Mucosa of descending colon (tissue), 3 donors: ENCODE results near the gene ATP5F1D. TPM values are rescaled to one million over a fixed set of nuclear protein-coding genes. Genes with fewer than 3 reads are reported as not detected.
A peak's percentile ranks its signal among the peaks of the same experiment; 100 is the strongest.

ENCODE experiments used
- ATAC-seq: fragments of 200-7000 bp; cut with Tn5 transposase; one replicate; pipeline ENCODE4 v1.9.1; 2020; ENCODE audit warnings: mild to moderate bottlenecking, moderate library complexity
- DNase-seq, 3 donors: peaks; one replicate each; pipeline ENCODE4 v3.0.0-alpha.2; 2020
- H3K36me3 ChIP-seq: fragments of 200-600 bp; one replicate; pipeline ENCODE4 v1.8.0; 2021; ENCODE audit warnings: low read depth, mild to moderate bottlenecking
- H3K4me1 ChIP-seq: fragments of 200-600 bp; one replicate; pipeline ENCODE4 v1.8.0; 2021; ENCODE audit warnings: low read depth, mild to moderate bottlenecking
- H3K4me3 ChIP-seq: fragments of 200-600 bp; one replicate; pipeline ENCODE4 v1.8.0; 2021; ENCODE audit warnings: mild to moderate bottlenecking
- H3K9me3 ChIP-seq: fragments of 200-600 bp; one replicate; pipeline ENCODE4 v1.8.0; 2021; ENCODE audit warnings: mild to moderate bottlenecking
- intact Hi-C, 2 donors: fragments of 100-400 bp; cut with DNase I in 1 of 2; cut with micrococcal nuclease in 1 of 2; formaldehyde crosslinking; loops; one replicate each; pipeline versions ENCODE4 v1.11.0 to v1.11.1; 2022; cut with DNase I, micrococcal nuclease
- total RNA-seq, 3 donors: library from RNA; stranded (reverse); fragmentation: NEBNext Ultra II Directional in 2 of 3; extraction: Animal tissue kit (Norgen Biotek cat#: 25700) in 2 of 3; gene quantifications; one replicate each; pipeline versions ENCODE4 v1.2.1 to v1.2.4, GENCODE V29; 2021 to 2023
- TF ChIP-seq, protein P1 (sequence below): fragments of 200-600 bp; IDR thresholded peaks from one replicate; pipeline ENCODE4 v1.8.0; 2022; ENCODE audit warnings: antibody characterized with exemption, mild to moderate bottlenecking
- donor health status: DM: no; HTN: no; CAD: no; lungs with moderate emphysema.
- donor health status: DM: no; HTN: no; CAD: no.
- donor health status: DM: no; HTN: yes; CAD: no.

Gene ATP5F1D
- total RNA-seq, 3 donors from 2014 or later = 302 to 391 (median 378) TPM

GRCh38 chr19:1234051-1234954 lies 7.2 kb upstream of the ATP5F1D start:
- peak; percentile 15 for ATAC-seq
- H3K36me3 ChIP-seq = no peaks in the 10 kb centered on the region
- no peak for DNase-seq
- H3K9me3 ChIP-seq = no peaks in the 10 kb centered on the region
- intact Hi-C loops = no loop called here
- TF ChIP-seq, protein P1, sequence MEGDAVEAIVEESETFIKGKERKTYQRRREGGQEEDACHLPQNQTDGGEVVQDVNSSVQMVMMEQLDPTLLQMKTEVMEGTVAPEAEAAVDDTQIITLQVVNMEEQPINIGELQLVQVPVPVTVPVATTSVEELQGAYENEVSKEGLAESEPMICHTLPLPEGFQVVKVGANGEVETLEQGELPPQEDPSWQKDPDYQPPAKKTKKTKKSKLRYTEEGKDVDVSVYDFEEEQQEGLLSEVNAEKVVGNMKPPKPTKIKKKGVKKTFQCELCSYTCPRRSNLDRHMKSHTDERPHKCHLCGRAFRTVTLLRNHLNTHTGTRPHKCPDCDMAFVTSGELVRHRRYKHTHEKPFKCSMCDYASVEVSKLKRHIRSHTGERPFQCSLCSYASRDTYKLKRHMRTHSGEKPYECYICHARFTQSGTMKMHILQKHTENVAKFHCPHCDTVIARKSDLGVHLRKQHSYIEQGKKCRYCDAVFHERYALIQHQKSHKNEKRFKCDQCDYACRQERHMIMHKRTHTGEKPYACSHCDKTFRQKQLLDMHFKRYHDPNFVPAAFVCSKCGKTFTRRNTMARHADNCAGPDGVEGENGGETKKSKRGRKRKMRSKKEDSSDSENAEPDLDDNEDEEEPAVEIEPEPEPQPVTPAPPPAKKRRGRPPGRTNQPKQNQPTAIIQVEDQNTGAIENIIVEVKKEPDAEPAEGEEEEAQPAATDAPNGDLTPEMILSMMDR = no peak
- no peak overlapping the region for H3K4me3 ChIP-seq
- H3K4me1 ChIP-seq = peaks cover 27% of the 10 kb centered on the region

GRCh38 chr19:1234955-1235380 lies 6.6 kb upstream of the ATP5F1D start:
- intact Hi-C loops = no loop called here
- Histone ChIP-seq H3K9me3 (no peaks in the 10 kb centered on the region), H3K4me1 (peaks cover 27% of the 10 kb centered on the region), H3K4me3 (no peak overlapping the region), H3K36me3 (no peaks in the 10 kb centered on the region)
- TF ChIP-seq, protein P1 = no peak
- no peak for ATAC-seq
- DNase-seq = no peak

DNA sequence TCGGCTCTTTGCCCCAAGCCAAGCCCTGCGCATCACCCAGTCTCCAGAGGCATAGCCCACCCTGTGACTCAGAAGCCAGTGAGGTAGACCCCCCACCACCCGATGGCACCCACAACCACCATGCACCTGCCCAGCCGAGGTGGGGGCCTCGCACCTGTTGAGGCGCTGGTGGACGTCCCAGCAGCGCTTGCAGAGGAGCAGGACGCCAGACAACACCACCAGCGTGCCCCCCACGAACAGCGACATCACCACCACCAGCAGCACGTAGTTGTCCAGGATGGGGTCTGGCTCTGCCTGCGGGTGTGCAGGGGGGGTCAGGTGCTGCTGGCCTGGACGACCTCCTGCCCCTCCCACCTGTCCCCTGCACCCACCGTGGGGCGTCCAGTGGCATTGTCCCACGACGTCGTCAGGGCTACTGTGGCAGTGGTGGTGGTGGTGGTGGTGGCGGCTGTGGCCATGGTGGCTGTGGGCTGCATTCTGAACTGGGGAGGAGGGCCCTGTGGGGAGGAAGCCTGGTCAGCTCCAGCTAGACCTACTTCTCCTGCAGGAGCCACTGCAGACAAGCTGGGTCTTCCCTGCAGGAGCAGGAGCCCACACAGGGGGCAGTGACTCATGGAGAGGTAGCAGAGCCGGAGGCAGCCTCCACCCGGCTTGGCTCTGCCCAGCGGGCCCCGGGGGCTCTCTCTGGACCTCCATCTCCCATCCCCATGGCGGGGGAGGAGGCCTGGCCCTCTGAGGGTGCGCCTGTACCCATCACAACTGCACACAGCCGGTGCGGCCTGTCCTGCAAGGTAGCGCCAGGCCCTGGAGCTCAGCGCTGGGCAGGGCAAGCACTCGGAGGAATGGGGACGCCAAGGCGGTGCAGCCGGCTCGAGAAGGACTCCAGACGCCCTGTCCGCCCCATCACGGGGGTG lies 5.7 kb upstream of the ATP5F1D start:
- peaks cover 33% of the 10 kb centered on the region for H3K4me1 ChIP-seq

DNA sequence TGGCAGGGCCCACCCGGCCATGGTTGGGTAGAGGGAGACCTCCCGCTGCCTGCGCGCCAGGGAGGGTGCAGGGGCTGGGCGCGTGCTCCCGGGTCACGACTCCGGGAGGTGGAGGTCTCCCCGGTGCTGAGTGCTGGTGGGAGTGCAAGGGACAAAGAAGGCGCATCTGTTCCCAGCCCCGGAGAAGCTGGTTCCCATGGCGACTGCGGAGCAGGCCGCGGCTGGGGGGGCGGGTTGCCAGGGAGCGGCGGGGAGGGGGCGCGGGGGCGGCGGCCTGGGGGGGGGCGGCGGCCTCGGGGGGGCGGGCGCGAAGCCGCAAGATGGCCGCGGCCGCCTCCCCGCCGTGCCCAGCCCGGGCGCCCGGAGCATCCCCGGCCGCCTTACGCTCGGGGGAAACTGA lies 5.0 kb upstream of the ATP5F1D start:
- Histone ChIP-seq H3K36me3 (no peaks in the 10 kb centered on the region), H3K9me3 (no peaks in the 10 kb centered on the region), H3K4me3 (no peak overlapping the region), H3K4me1 (peaks cover 39% of the 10 kb centered on the region)
- ATAC-seq (no peak), DNase-seq (no peak)
- TF ChIP-seq, protein P1 = no peak
- intact Hi-C loops = no loop called here

More for the DNA sequence above, 5.7 kb upstream of the ATP5F1D start:
- no peaks in the 10 kb centered on the region for H3K9me3 ChIP-seq
- no peak overlapping the region for H3K4me3 ChIP-seq
- DNase-seq (no peak), ATAC-seq (no peak)
- H3K36me3 ChIP-seq = no peaks in the 10 kb centered on the region
- intact Hi-C loops = no loop called here
- TF ChIP-seq, protein P1 = no peak

GRCh38 chr19:1237027-1237659 lies 4.4 kb upstream of the ATP5F1D start:
- DNase-seq (no peak), ATAC-seq (no peak)
- Histone ChIP-seq H3K4me3 (no peak overlapping the region), H3K36me3 (no peaks in the 10 kb centered on the region), H3K9me3 (no peaks in the 10 kb centered on the region), H3K4me1 (peaks cover 39% of the 10 kb centered on the region)
- TF ChIP-seq, protein P1 = no peak
- intact Hi-C loops = no loop called here
